H1 (cell line): ENCODE measurements around the gene APLP2. TPM values are rescaled to one million over a fixed set of nuclear protein-coding genes. Genes with fewer than 3 reads are reported as not detected.

Experiments
- CTCF ChIA-PET: fragments of 300-600 bp; sonication (Branson Sonifier 250); formaldehyde crosslinking; loops from one replicate; lab custom pipeline; 2021; ENCODE audit not compliant: partially characterized antibody; lab: Charles Lee
- POLR2A ChIA-PET: fragments of 300-600 bp; sonication (Branson Sonifier 250); formaldehyde crosslinking; loops from one replicate; lab custom pipeline; 2021; ENCODE audit warnings: inconsistent platforms; ENCODE audit not compliant: partially characterized antibody; lab: Charles Lee
- DNase-seq, 2 experiments: peaks; one replicate each; pipeline versions ENCODE4 v3.0.0 to v3.0.0-alpha.2; 2010 to 2022; ENCODE audit warnings: low spot score in 2 of 2, low read depth in 1 of 2, mixed read lengths in 1 of 2
- FAIRE-seq: peaks from 2 replicates; lab custom pipeline; 2011; peaks lifted over from hg19 to GRCh38; lab: Jason Lieb, UNC
- H2AFZ ChIP-seq: 2 replicates; pipeline ENCODE4 v1.8.1; 2012; ENCODE audit warnings: low read length, inconsistent platforms
- H2AK5ac ChIP-seq: 2 replicates; pipeline ENCODE4 v1.6.1; 2013; ENCODE audit warnings: low read depth, low read length
- H2BK120ac ChIP-seq: replicated peaks from 2 replicates; pipeline ENCODE3; 2013; ENCODE audit warnings: low read depth, low read length, inconsistent platforms
- H2BK12ac ChIP-seq: 2 replicates; pipeline ENCODE4 v1.6.1; 2013; ENCODE audit warnings: low read depth, low read length
- H2BK15ac ChIP-seq: 2 replicates; pipeline ENCODE4 v1.6.1; 2013; ENCODE audit warnings: low read length
- H2BK20ac ChIP-seq: 2 replicates; pipeline ENCODE4 v1.6.1; 2013; ENCODE audit warnings: low read length
- H2BK5ac ChIP-seq: 2 replicates; pipeline ENCODE4 v1.6.1; 2013; ENCODE audit warnings: low read depth, low read length
- H3K14ac ChIP-seq: 2 replicates; pipeline ENCODE4 v1.6.1; 2013; ENCODE audit warnings: inconsistent platforms; ENCODE audit not compliant: insufficient read length
- H3K18ac ChIP-seq: 2 replicates; pipeline ENCODE4 v1.6.1; 2013; ENCODE audit warnings: low read length; ENCODE audit errors: extremely low read depth
- H3K23ac ChIP-seq: 2 replicates; pipeline ENCODE4 v1.6.1; 2013; ENCODE audit warnings: inconsistent platforms; ENCODE audit not compliant: insufficient read length
- H3K23me2 ChIP-seq: 2 replicates; pipeline ENCODE4 v1.6.1; 2013; ENCODE audit warnings: low read depth, low read length
- H3K27ac ChIP-seq: 2 replicates; pipeline ENCODE4 v1.6.1; 2011; ENCODE audit warnings: low read depth, low read length, inconsistent platforms
- H3K27me3 ChIP-seq, 4 experiments: replicated peaks in 1 of 4; 1 replicate in 1 of 4; 2 replicates in 3 of 4; pipeline versions ENCODE4 v1.6.1 to v1.8.1; 2011 to 2013; ENCODE audit warnings: low read length in 3 of 4, mild to moderate bottlenecking in 3 of 4, inconsistent platforms in 2 of 4, mixed read lengths in 2 of 4, moderate library complexity in 1 of 4; ENCODE audit not compliant: control insufficient read depth in 3 of 4, insufficient read depth in 3 of 4; ENCODE audit errors: extremely low read depth in 1 of 4
- H3K36me3 ChIP-seq, 4 experiments: 2 replicates each; pipeline versions ENCODE4 v1.6.1 to v1.8.1; 2011 to 2013; ENCODE audit warnings: mild to moderate bottlenecking in 4 of 4, low read length in 3 of 4, moderate library complexity in 2 of 4, control low read depth in 1 of 4, inconsistent platforms in 1 of 4; ENCODE audit not compliant: insufficient read depth in 4 of 4, control insufficient read depth in 2 of 4
- H3K4ac ChIP-seq: replicated peaks from 2 replicates; pipeline ENCODE3; 2013; ENCODE audit warnings: low read length, low read depth, mixed read lengths, inconsistent platforms; ENCODE audit not compliant: insufficient read length
- H3K4me1 ChIP-seq, 4 experiments: replicated peaks in 1 of 4; 1 replicate in 1 of 4; 2 replicates in 3 of 4; pipeline versions ENCODE4 v1.6.1 to v1.8.1; 2011 to 2013; ENCODE audit warnings: low read length in 3 of 4, inconsistent platforms in 2 of 4, mixed read lengths in 1 of 4; ENCODE audit not compliant: insufficient read depth in 4 of 4, control insufficient read depth in 3 of 4
- H3K4me2 ChIP-seq, 2 experiments: 2 replicates each; pipeline versions ENCODE4 v1.6.1 to v1.8.1; 2011 to 2013; ENCODE audit warnings: low read depth in 2 of 2, low read length in 2 of 2, control low read depth in 1 of 2, inconsistent platforms in 1 of 2, mild to moderate bottlenecking in 1 of 2; ENCODE audit not compliant: insufficient read depth in 1 of 2
- H3K4me3 ChIP-seq, 4 experiments: fragments of 200-600, 300-600 bp in 1 of 4; sonication (generic), shearing (Covaris generic), sonication (Bioruptor Twin) in 1 of 4; 2 replicates each; pipeline versions ENCODE4 v1.5.1 to v1.8.1; 2011 to 2016; ENCODE audit warnings: low read length in 4 of 4, low read depth in 3 of 4, control low read depth in 2 of 4, inconsistent platforms in 2 of 4, mild to moderate bottlenecking in 2 of 4, mixed read lengths in 1 of 4, moderate library complexity in 1 of 4; ENCODE audit not compliant: insufficient read depth in 2 of 4; ENCODE audit errors: extremely low read depth in 1 of 4
- H3K56ac ChIP-seq: replicated peaks from 2 replicates; pipeline ENCODE3; 2013; ENCODE audit warnings: low read depth, mild to moderate bottlenecking, mixed read lengths, low read length, inconsistent platforms; ENCODE audit not compliant: insufficient read length
- H3K79me1 ChIP-seq: 2 replicates; pipeline ENCODE4 v1.6.1; 2013; ENCODE audit warnings: low read depth, low read length, control low read depth
- H3K79me2 ChIP-seq, 2 experiments: 2 replicates each; pipeline versions ENCODE4 v1.6.1 to v1.8.1; 2012 to 2013; ENCODE audit warnings: low read length in 2 of 2, mild to moderate bottlenecking in 2 of 2, inconsistent platforms in 1 of 2; ENCODE audit not compliant: insufficient read depth in 2 of 2, control insufficient read depth in 1 of 2
- H3K9ac ChIP-seq, 4 experiments: replicated peaks in 1 of 4; 1 replicate in 1 of 4; 2 replicates in 3 of 4; pipeline versions ENCODE4 v1.6.1 to v1.8.1; 2011 to 2013; ENCODE audit warnings: low read depth in 3 of 4, low read length in 3 of 4, control low read depth in 2 of 4, mild to moderate bottlenecking in 2 of 4, moderate library complexity in 2 of 4, inconsistent platforms in 1 of 4; ENCODE audit errors: extremely low read depth in 1 of 4
- H3K9me3 ChIP-seq, 2 experiments: 2 replicates each; pipeline versions ENCODE4 v1.6.1 to v1.8.1; 2012 to 2013; ENCODE audit warnings: mild to moderate bottlenecking in 2 of 2, moderate library complexity in 2 of 2, control low read depth in 1 of 2, inconsistent platforms in 1 of 2, low read depth in 1 of 2, low read length in 1 of 2, mixed read lengths in 1 of 2; ENCODE audit not compliant: insufficient read depth in 2 of 2
- H4K20me1 ChIP-seq, 2 experiments: replicated peaks in 1 of 2; 2 replicates each; pipeline versions ENCODE3 to v1.8.1; 2011 to 2013; ENCODE audit warnings: inconsistent platforms in 2 of 2, low read length in 2 of 2, mild to moderate bottlenecking in 1 of 2; ENCODE audit not compliant: insufficient read depth in 2 of 2, control insufficient read depth in 1 of 2
- H4K5ac ChIP-seq: 2 replicates; pipeline ENCODE4 v1.6.1; 2013; ENCODE audit warnings: low read length, low read depth, mixed read lengths, inconsistent platforms; ENCODE audit not compliant: insufficient read length
- H4K8ac ChIP-seq: 2 replicates; pipeline ENCODE4 v1.8.0; 2013; ENCODE audit warnings: mild to moderate bottlenecking, moderate library complexity, low read length, inconsistent platforms; ENCODE audit not compliant: insufficient read depth; ENCODE audit errors: extremely low read depth
- H4K91ac ChIP-seq: replicated peaks from 2 replicates; pipeline ENCODE3; 2013; ENCODE audit warnings: low read length, mixed read lengths, inconsistent platforms; ENCODE audit not compliant: insufficient read length
- CBX5 ChIP-seq: fragments of 300-800, 300-1000 bp; sonication (generic); IDR thresholded peaks from 2 replicates; pipeline ENCODE4 v1.7.1; 2016; ENCODE audit warnings: antibody characterized with exemption, low read length, low read depth
- CEBPB ChIP-seq: IDR thresholded peaks from 2 replicates; pipeline ENCODE4 v1.6.1; 2012; ENCODE audit warnings: low read depth, low read length
- CHD1 ChIP-seq: IDR thresholded peaks from 2 replicates; pipeline ENCODE4 v1.6.1; 2012; ENCODE audit warnings: low read depth, low read length, improper control_type of control experiment
- FOSL1 ChIP-seq: IDR thresholded peaks from 2 replicates; pipeline ENCODE4 v1.6.1; 2011; ENCODE audit warnings: mild to moderate bottlenecking, low read depth, low read length, moderate library complexity; ENCODE audit not compliant: insufficient read depth
- RNF2 ChIP-seq: fragments of 200-900, 300-1000 bp; sonication (generic); IDR thresholded peaks from 2 replicates; pipeline ENCODE4 v1.7.1; 2016; ENCODE audit warnings: borderline replicate concordance, low read depth, mild to moderate bottlenecking, antibody characterized with exemption, low read length; ENCODE audit not compliant: poor library complexity, severe bottlenecking; ENCODE audit errors: missing control alignments
- SIN3A ChIP-seq, 2 experiments: IDR thresholded peaks in 1 of 2; conservative IDR thresholded peaks in 1 of 2; 2 replicates each; pipeline ENCODE4 v1.6.1; 2011 to 2012; ENCODE audit warnings: low read length in 2 of 2, improper control_type of control experiment in 1 of 2, low read depth in 1 of 2, mild to moderate bottlenecking in 1 of 2
- TAF1 ChIP-seq: IDR thresholded peaks from 2 replicates; pipeline ENCODE4 v1.6.1; 2011; ENCODE audit warnings: mild to moderate bottlenecking, low read depth, low read length
- WGBS, 2 experiments: shearing (Covaris generic) in 1 of 2; methylation state at CpG; one replicate each; pipeline versions ENCODE4 v1.1.6 to v1.1.7; 2013 to 2015; ENCODE audit warnings: low lambda C conversion rate in 2 of 2, mixed read lengths in 2 of 2, inconsistent platforms in 1 of 2, low coverage in 1 of 2, missing lambda C conversion rate in 1 of 2; ENCODE audit not compliant: insufficient replicate concordance in 2 of 2, insufficient coverage in 1 of 2, insufficient read length in 1 of 2; ENCODE audit errors: extremely low coverage in 1 of 2, missing lambda C conversion rate in 1 of 2; 5-methylcytosine and 5-hydroxymethylcytosine counted together
- polyA plus RNA-seq, 7 experiments: library from polyadenylated mRNA; depleted of rRNA in 3 of 7; stranded (reverse) in 5 of 7; unstranded in 2 of 7; fragments of >200 nt in 5 of 7; fragments of 200-250 nt in 2 of 7; gene quantifications; 1 replicate in 5 of 7; 2 replicates in 1 of 7; 4 replicates in 1 of 7; pipeline versions ENCODE4 v1.2.1 to v1.2.3, GENCODE V29; 2011 to 2013; ENCODE audit warnings: missing spikeins in 2 of 7, mixed read lengths in 2 of 7
- total RNA-seq: library from RNA; stranded (reverse); fragmentation: NEBNext Ultra II Directional; extraction: Animal tissue kit (Norgen Biotek cat#: 25700); gene quantifications from 2 replicates; pipeline ENCODE4 v1.2.1, GENCODE V29; 2021

The APLP2 gene
- total and polyA plus RNA-seq, 2 of the 8 experiments (the other 6 are each of a cell fraction or from before 2014, with no cell fraction given): 222 to 315 TPM

DNA sequence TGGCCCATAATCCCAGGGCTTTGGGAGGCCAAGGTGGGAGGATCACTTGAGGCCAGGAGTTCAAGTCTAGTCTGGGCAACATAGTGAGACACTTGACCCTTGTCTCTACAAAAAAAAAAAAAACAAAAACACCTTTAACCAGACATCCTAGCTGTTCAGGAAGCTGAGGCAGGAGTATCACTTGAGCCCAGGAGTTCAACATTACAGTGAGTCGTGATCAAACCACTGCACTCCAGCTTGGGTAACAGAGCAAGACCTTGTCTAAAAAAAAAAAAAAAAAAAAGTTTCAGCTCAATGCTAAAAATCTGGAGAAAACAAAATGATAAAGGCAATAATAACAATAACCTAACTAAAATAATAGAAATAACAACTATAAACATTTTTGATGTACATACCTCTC, 22.6 kb upstream of the APLP2 start:
- no peaks in the 10 kb centered on the region for H4K20me1 ChIP-seq
- H2BK120ac ChIP-seq: no peak overlapping the region
- TF ChIP-seq CBX5: no peak
- TF ChIP-seq CEBPB: no peak
- TF ChIP-seq SIN3A (conservative IDR thresholded peaks at IDR 0.05 in 1 of 2, IDR thresholded peaks at IDR 0.05 in 1 of 2; ENCODE audit: low read depth in 1 of 2, low read length in 2 of 2): no peak
- TF ChIP-seq FOSL1: no peak
- TF ChIP-seq TAF1: no peak
- no peak for TF ChIP-seq RNF2
- TF ChIP-seq CHD1: no peak
- TF ChIP-seq, all 59 proteins: peak for 0
- H3K4ac ChIP-seq: no peak overlapping the region
- no peaks in the 10 kb centered on the region for H3K79me2 ChIP-seq
- H3K56ac ChIP-seq: no peak overlapping the region
- H3K4me1 ChIP-seq: peaks cover 0 to 2% (median 0%) of the 10 kb centered on the region in 4 experiments; a peak in 1 of 7 replicates
- CTCF ChIA-PET: interaction anchor here (1.1 kb wide), 1 partner anchor 8 kb away, joined by 3 read pairs; no protein-coding TSS in a partner anchor
- no peak overlapping the region for H2AK5ac ChIP-seq
- H3K23ac ChIP-seq: no peak overlapping the region
- H3K27me3 ChIP-seq: no peaks in the 10 kb centered on the region
- no peak overlapping the region for H3K14ac ChIP-seq
- no peak overlapping the region for H4K91ac ChIP-seq
- H3K27ac ChIP-seq: no peak overlapping the region
- no peaks in the 10 kb centered on the region for H3K79me1 ChIP-seq
- POLR2A ChIA-PET: no interaction called here
- no peak overlapping the region for H2AFZ ChIP-seq
- no peaks in the 10 kb centered on the region for H3K36me3 ChIP-seq
- peaks cover 0 to 15% of the 10 kb centered on the region in 2 experiments; a peak in 1 of 4 replicates for H3K9me3 ChIP-seq
- DNase-seq (no peak), FAIRE-seq (no peak)
- no peak overlapping the region for H3K4me3 ChIP-seq
- H4K8ac ChIP-seq: no peak overlapping the region
- H3K23me2 ChIP-seq: no peaks in the 10 kb centered on the region
- no peak overlapping the region for H3K9ac ChIP-seq
- H2BK20ac ChIP-seq: no peak overlapping the region
- no peak overlapping the region for H3K18ac ChIP-seq
- H2BK12ac ChIP-seq: no peak overlapping the region
- WGBS, 2 experiments: 86% methylated on average over 1 of the region's 1 CpG; no CpG with 5 or more reads in 1 of the 2 experiments
- no peak overlapping the region for H2BK5ac ChIP-seq
- no peak overlapping the region for H4K5ac ChIP-seq
- no peak overlapping the region for H2BK15ac ChIP-seq
- H3K4me2 ChIP-seq: no peak overlapping the region
